Heart left ventricle (tissue), 16 donors: ENCODE data around the gene CEBPA. TPM values are rescaled to one million over a fixed set of nuclear protein-coding genes. Genes with fewer than 3 reads are reported as not detected.
A peak's percentile ranks its signal among the peaks of the same experiment; 100 is the strongest.

Experiments
- ATAC-seq, 4 donors: fragments of 200-7000 bp; cut with Tn5 transposase; one replicate each; pipeline ENCODE4 v1.9.1; 2020 to 2022; ENCODE audit warnings: moderate library complexity in 4 of 4, mild to moderate bottlenecking in 3 of 4, moderate number of reproducible peaks in 1 of 4
- DNase-seq, 5 donors: peaks; one replicate each; pipeline ENCODE4 v3.0.0-alpha.2; 2020
- H3K27ac ChIP-seq, 12 donors: fragments of 200-600 bp; sonication (generic) in 4 of 12; one replicate each; pipeline versions ENCODE4 v1.5.0 to v1.8.0; 2016 to 2022; ENCODE audit warnings: mild to moderate bottlenecking in 2 of 12
- H3K27me3 ChIP-seq, 9 donors: fragments of 200-600 bp; sonication (generic) in 2 of 9; one replicate each; pipeline versions ENCODE4 v1.5.1 to v1.8.0; 2016 to 2022; ENCODE audit warnings: mild to moderate bottlenecking in 3 of 9
- H3K36me3 ChIP-seq, 9 donors: fragments of 200-600 bp; sonication (generic) in 2 of 9; one replicate each; pipeline versions ENCODE4 v1.5.0 to v1.8.0; 2018 to 2022; ENCODE audit warnings: mild to moderate bottlenecking in 2 of 9
- H3K4me1 ChIP-seq, 12 donors: fragments of 200-600 bp; sonication (generic) in 4 of 12; one replicate each; pipeline versions ENCODE4 v1.5.0 to v1.8.0; 2016 to 2022; ENCODE audit warnings: mild to moderate bottlenecking in 3 of 12
- H3K4me3 ChIP-seq, 12 donors: fragments of 200-600 bp; sonication (generic) in 4 of 12; one replicate each; pipeline versions ENCODE4 v1.5.0 to v1.8.0; 2017 to 2022; ENCODE audit warnings: mild to moderate bottlenecking in 9 of 12, moderate library complexity in 4 of 12
- H3K9me3 ChIP-seq, 12 donors: fragments of 200-600 bp; sonication (generic) in 4 of 12; one replicate each; pipeline versions ENCODE4 v1.5.0 to v1.8.0; 2016 to 2022; ENCODE audit warnings: mild to moderate bottlenecking in 1 of 12
- POLR2A ChIP-seq, 2 donors: fragments of 450-650 bp; IDR thresholded peaks; one replicate each; pipeline ENCODE4 v1.6.1; 2017; ENCODE audit warnings: antibody characterized with exemption in 2 of 2, mild to moderate bottlenecking in 2 of 2, moderate library complexity in 2 of 2
- WGBS, 4 donors: extraction: QIAGEN DNeasy Blood & Tissue Kit in 2 of 4; methylation state at CpG; one replicate each; pipeline versions ENCODE4 v1.1.5 to v1.1.7; 2013 to 2018; 5-methylcytosine and 5-hydroxymethylcytosine counted together
- intact Hi-C, 10 donors: fragments of 100-400 bp; cut with DNase I; formaldehyde crosslinking; loops; one replicate each; pipeline versions ENCODE4 v1.11.1 to v1.14.2; 2022
- polyA plus RNA-seq, 2 donors: library from polyadenylated mRNA; stranded (reverse); fragments of 200-250 nt; gene quantifications; one replicate each; pipeline ENCODE4 v1.2.3, GENCODE V29; 2013
- total RNA-seq, 9 donors: library from RNA; depleted of rRNA in 2 of 9; stranded (reverse); fragments of >200 nt in 2 of 9; fragmentation: NEBNext Ultra II Directional in 3 of 9; extraction: Animal tissue kit (Norgen Biotek cat#: 25700) in 3 of 9; gene quantifications; one replicate each; pipeline versions ENCODE4 v1.1.0 to v1.2.4, GENCODE V29; 2016 to 2023
- TF ChIP-seq, protein P1 (sequence below), 12 donors: fragments of 200-600 bp; sonication (generic) in 4 of 12; IDR thresholded peaks; one replicate each; pipeline versions ENCODE4 v1.5.0 to v1.8.0; 2018 to 2022; ENCODE audit warnings: antibody characterized with exemption in 12 of 12, mild to moderate bottlenecking in 5 of 12
- donor health status: ischemic (EF 13 %, LVEDD 7.1; RV severe dilation, severe dysfunction).
- donor health status: healthy with polysubstance abuse.
- donor health status: DM: no; HTN: yes; CAD: no.
- donor health status: DM: no; HTN: no; CAD: no.
- donor health status: ischemic (EF 25% LVEDD 6.9; RV normal size, moderate dysfunction).
- donor health status: ischemic (EF 25% LVEDD 5.7; RV mildly dilated, moderate dysfunction).
- donor health status: healthy.
- donor health status: DM: yes; HTN: yes; CAD: no.
- donor health status: ischemic (EF 35%, LVEDD 5.7; RV mildly dilated, moderate dysfunction).
- donor health status: nonischemic (EF 11% LVEDD 7.7; RV severe dilation, severe dysfunction).
- donor health status: DM: yes; HTN: yes; CAD: no.
- donor health status: PGD.
- donor health status: ischemic (EF 29% LVEDD 5.4; RV normal size, mild dysfunction).
- donor health status: nonischemic (EF 23%, LVEDD 6.1; RV moderate dilation, normal function).

CEBPA gene
- total and polyA plus RNA-seq, 11 donors = 0.69 to 40.1 (median 2.5) TPM

- no peak for ATAC-seq
- no peak for TF ChIP-seq POLR2A (IDR thresholded peaks at IDR 0.05)
- TF ChIP-seq, protein P1, sequence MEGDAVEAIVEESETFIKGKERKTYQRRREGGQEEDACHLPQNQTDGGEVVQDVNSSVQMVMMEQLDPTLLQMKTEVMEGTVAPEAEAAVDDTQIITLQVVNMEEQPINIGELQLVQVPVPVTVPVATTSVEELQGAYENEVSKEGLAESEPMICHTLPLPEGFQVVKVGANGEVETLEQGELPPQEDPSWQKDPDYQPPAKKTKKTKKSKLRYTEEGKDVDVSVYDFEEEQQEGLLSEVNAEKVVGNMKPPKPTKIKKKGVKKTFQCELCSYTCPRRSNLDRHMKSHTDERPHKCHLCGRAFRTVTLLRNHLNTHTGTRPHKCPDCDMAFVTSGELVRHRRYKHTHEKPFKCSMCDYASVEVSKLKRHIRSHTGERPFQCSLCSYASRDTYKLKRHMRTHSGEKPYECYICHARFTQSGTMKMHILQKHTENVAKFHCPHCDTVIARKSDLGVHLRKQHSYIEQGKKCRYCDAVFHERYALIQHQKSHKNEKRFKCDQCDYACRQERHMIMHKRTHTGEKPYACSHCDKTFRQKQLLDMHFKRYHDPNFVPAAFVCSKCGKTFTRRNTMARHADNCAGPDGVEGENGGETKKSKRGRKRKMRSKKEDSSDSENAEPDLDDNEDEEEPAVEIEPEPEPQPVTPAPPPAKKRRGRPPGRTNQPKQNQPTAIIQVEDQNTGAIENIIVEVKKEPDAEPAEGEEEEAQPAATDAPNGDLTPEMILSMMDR (IDR thresholded peaks at IDR 0.05) = no peak
Observed at GRCh38 chr19:33289261-33289660, 13.1 kb downstream of the CEBPA start.

DNA sequence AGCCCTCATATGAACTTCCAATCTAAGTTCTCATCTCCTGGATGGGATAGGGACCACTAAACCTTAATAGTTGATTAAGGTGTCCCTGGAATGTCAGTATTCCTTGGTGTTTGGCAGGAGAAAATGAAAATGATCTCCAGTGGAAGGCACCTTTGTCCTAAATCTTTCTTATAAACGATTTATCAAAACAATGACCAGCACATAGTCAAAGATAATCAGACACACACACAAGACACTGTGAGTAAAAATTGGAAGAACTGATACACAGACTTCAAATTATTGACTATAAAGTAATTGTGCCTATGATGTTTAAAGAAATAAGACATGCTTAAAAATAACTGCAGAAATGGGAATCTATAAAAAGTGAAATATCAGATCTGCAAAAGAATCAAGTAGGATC is 13.7 kb downstream of the CEBPA start:
- no peak for TF ChIP-seq POLR2A (IDR thresholded peaks at IDR 0.05)
- TF ChIP-seq, protein P1 (IDR thresholded peaks at IDR 0.05) = no peak
- ATAC-seq (no peak), DNase-seq (no peak)
- 41 to 91% (median 82%) methylated on average over 1 of the region's 1 CpG for WGBS, 4 donors
- H3K4me1 ChIP-seq = peaks cover 0 to 40% (median 0%) of the 10 kb centered on the region in 12 donors
- H3K36me3 ChIP-seq = no peaks in the 10 kb centered on the region
- intact Hi-C loops = no loop called here
- H3K4me3 ChIP-seq = no peak overlapping the region
- H3K27ac ChIP-seq = no peak overlapping the region
- H3K9me3 ChIP-seq = peaks cover 0 to 25% (median 13%) of the 10 kb centered on the region in 12 donors
- H3K27me3 ChIP-seq = peaks cover 0 to 22% (median 0%) of the 10 kb centered on the region in 9 donors

More at GRCh38 chr19:33289261-33289660, 13.1 kb downstream of the CEBPA start:
- no peak for DNase-seq
- intact Hi-C loops = no loop called here
- Histone ChIP-seq H3K4me3 (no peak overlapping the region), H3K27me3 (peaks cover 0 to 22% (median 0%) of the 10 kb centered on the region in 9 donors), H3K36me3 (no peaks in the 10 kb centered on the region), H3K27ac (no peak overlapping the region), H3K9me3 (peaks cover 0 to 25% (median 13%) of the 10 kb centered on the region in 12 donors), H3K4me1 (peaks cover 0 to 46% (median 0%) of the 10 kb centered on the region in 12 donors)

DNA sequence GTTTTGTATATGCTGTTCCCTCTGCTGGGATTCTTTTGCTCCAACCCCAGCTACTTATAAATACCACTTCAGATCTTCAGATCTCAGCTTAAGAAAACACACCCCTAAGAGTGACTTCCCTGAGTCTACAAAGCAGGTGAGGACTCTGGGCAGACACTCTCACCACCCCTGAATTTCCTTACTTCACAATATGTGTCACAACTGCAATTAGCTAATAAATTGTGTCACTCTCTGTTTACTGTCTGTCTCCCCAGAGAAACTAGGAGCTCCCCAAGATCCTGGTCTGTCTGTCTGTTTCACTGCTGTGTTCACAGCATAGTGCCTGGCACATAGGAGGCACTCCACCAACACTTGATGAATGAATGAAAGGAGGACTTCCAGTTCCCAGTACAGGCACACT is 14.4 kb downstream of the CEBPA start:
- Histone ChIP-seq H3K4me3 (no peak overlapping the region), H3K4me1 (peaks cover 0 to 33% (median 0%) of the 10 kb centered on the region in 12 donors), H3K9me3 (peaks cover 0 to 25% (median 13%) of the 10 kb centered on the region in 12 donors), H3K27ac (no peak overlapping the region), H3K27me3 (peaks cover 0 to 22% (median 0%) of the 10 kb centered on the region in 9 donors), H3K36me3 (no peaks in the 10 kb centered on the region)
- ATAC-seq (no peak), DNase-seq (no peak)
- TF ChIP-seq, protein P1 (IDR thresholded peaks at IDR 0.05) = no peak
- no peak for TF ChIP-seq POLR2A (IDR thresholded peaks at IDR 0.05)
- intact Hi-C loops = no loop called here

DNA sequence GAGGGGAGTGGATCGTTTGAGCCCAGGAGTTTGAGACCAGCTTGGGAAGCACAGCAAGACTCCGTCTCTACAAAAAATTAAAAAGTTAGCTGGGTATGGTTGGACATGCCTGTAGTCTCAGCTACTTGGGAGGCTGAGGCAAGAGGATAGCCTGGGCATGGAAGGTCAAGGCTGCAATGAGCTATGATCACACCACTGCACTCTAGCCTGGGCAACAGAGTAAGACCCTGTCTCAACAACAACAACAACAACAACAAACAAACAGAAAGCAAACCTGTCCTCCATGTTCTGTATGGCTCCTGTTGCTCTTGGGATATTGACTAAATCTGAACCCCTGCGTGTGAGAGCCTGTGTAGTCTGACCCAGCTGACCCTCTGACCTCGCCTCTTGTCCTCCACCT is 14.9 kb downstream of the CEBPA start:
- 69 to 82% (median 79%) methylated on average over 4 of the region's 4 CpGs for WGBS, 4 donors
- intact Hi-C loops = no loop called here
- ATAC-seq (no peak), DNase-seq (no peak)
- H3K4me1 ChIP-seq = peaks cover 0 to 30% (median 0%) of the 10 kb centered on the region in 12 donors
- H3K9me3 ChIP-seq = peaks cover 0 to 25% (median 13%) of the 10 kb centered on the region in 12 donors
- H3K4me3 ChIP-seq = no peak overlapping the region
- TF ChIP-seq, protein P1 (IDR thresholded peaks at IDR 0.05) = no peak
- TF ChIP-seq POLR2A (IDR thresholded peaks at IDR 0.05) = no peak
- peak overlapping the region in 1 of 12 donors; percentile 37 for H3K27ac ChIP-seq
- H3K36me3 ChIP-seq = no peaks in the 10 kb centered on the region
- H3K27me3 ChIP-seq = peaks cover 0 to 22% (median 0%) of the 10 kb centered on the region in 9 donors
